Stomach (tissue), 4 donors: ENCODE results near the gene MMP25.

ENCODE experiments used
- CTCF ChIP-seq, 7 experiments: fragments of 450-650 bp in 4 of 7; fragments of 200-600 bp in 3 of 7; sonication (generic) in 3 of 7; IDR thresholded peaks; one replicate each; pipeline ENCODE4 v1.5.1; 2016 to 2019; ENCODE audit warnings: antibody characterized with exemption in 7 of 7, control low read depth in 2 of 7, mild to moderate bottlenecking in 1 of 7
- POLR2A ChIP-seq, 4 donors: fragments of 450-650 bp; IDR thresholded peaks; one replicate each; pipeline ENCODE4 v1.6.1; 2016; ENCODE audit warnings: antibody characterized with exemption in 4 of 4, control low read depth in 2 of 4, mild to moderate bottlenecking in 1 of 4, moderate library complexity in 1 of 4

- no peak for TF ChIP-seq POLR2A (IDR thresholded peaks at IDR 0.05)
- no peak for TF ChIP-seq CTCF (IDR thresholded peaks at IDR 0.05)
Observed at GRCh38 chr16:3085868-3086595, 39.7 kb downstream of the MMP25 start.
